Measurements from ENCODE around the gene SYNE2. TPM values are rescaled to one million over a fixed set of nuclear protein-coding genes. Genes with fewer than 3 reads are reported as not detected.

The SYNE2 gene
- total RNA-seq, 1 experiment from 2014 or later: 16.0 TPM

DNA sequence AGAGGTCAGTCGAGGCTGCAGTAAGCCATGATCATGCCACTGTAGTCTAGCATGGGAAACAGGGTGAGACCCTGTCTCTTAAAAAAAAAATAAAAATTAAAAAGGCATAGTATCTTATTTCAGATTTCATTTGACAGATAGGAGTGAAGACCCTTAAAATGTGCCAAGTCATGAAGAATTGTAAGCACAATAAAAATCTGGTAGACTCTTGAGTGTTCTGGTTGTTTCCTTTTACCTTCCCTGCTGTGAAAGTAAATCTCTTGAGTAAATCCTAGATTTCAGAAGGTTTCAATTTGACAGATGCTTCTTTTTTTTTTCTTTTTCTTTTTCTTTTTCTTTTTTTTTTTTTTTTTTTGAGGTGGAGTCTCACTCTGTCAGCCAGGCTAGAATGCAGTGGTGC lies 332.4 kb downstream of the SYNE2 start:
- intact Hi-C loops (cut with micrococcal nuclease): no loop called here
- ChIA-PET POLR2A (ENCODE audit: unreplicated experiment) (no interaction called here), CTCF (no interaction called here)
- H2AFZ ChIP-seq (ENCODE audit: low read length): no peak overlapping the region
- DNase-seq (no peak), ATAC-seq (no peak)
- no peak overlapping the region for H3K9ac ChIP-seq (ENCODE audit: low read length)
- H3K27me3 ChIP-seq (ENCODE audit: low read length): no peaks in the 10 kb centered on the region
- H3K4me2 ChIP-seq (ENCODE audit: low read length): no peak overlapping the region
- no peaks in the 10 kb centered on the region for H3K79me2 ChIP-seq (ENCODE audit: low read length)
- H3K9me2 ChIP-seq (replicated peaks; ENCODE audit: low read length): no peaks in the 10 kb centered on the region
- H3F3A ChIP-seq (ENCODE audit: low read length, unreplicated experiment): no peaks in the 10 kb centered on the region
- TF ChIP-seq EZH2 (IDR thresholded peaks at IDR 0.05; ENCODE audit: low read length, unreplicated experiment) (no peak), EZH2phosphoT487 (IDR thresholded peaks at IDR 0.05; ENCODE audit: borderline replicate concordance, low read length) (no peak)
- TF ChIP-seq, protein P1, sequence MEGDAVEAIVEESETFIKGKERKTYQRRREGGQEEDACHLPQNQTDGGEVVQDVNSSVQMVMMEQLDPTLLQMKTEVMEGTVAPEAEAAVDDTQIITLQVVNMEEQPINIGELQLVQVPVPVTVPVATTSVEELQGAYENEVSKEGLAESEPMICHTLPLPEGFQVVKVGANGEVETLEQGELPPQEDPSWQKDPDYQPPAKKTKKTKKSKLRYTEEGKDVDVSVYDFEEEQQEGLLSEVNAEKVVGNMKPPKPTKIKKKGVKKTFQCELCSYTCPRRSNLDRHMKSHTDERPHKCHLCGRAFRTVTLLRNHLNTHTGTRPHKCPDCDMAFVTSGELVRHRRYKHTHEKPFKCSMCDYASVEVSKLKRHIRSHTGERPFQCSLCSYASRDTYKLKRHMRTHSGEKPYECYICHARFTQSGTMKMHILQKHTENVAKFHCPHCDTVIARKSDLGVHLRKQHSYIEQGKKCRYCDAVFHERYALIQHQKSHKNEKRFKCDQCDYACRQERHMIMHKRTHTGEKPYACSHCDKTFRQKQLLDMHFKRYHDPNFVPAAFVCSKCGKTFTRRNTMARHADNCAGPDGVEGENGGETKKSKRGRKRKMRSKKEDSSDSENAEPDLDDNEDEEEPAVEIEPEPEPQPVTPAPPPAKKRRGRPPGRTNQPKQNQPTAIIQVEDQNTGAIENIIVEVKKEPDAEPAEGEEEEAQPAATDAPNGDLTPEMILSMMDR (conservative IDR thresholded peaks at IDR 0.05; ENCODE audit: low read depth, low read length): no peak
- H3K27ac ChIP-seq (ENCODE audit: low read length): no peak overlapping the region
- no peaks in the 10 kb centered on the region for H4K20me1 ChIP-seq (ENCODE audit: low read length)
- no peaks in the 10 kb centered on the region for H3K9me3 ChIP-seq (ENCODE audit: low read length)
- no peaks in the 10 kb centered on the region for H3K36me3 ChIP-seq (ENCODE audit: low read depth, low read length)
- no peaks in the 10 kb centered on the region for H3K4me1 ChIP-seq (ENCODE audit: insufficient read depth, low read length)
- no peak overlapping the region for H3K4me3 ChIP-seq (ENCODE audit: low read length)
- BruUV-seq (replicated peaks): no TSS peak

DNA sequence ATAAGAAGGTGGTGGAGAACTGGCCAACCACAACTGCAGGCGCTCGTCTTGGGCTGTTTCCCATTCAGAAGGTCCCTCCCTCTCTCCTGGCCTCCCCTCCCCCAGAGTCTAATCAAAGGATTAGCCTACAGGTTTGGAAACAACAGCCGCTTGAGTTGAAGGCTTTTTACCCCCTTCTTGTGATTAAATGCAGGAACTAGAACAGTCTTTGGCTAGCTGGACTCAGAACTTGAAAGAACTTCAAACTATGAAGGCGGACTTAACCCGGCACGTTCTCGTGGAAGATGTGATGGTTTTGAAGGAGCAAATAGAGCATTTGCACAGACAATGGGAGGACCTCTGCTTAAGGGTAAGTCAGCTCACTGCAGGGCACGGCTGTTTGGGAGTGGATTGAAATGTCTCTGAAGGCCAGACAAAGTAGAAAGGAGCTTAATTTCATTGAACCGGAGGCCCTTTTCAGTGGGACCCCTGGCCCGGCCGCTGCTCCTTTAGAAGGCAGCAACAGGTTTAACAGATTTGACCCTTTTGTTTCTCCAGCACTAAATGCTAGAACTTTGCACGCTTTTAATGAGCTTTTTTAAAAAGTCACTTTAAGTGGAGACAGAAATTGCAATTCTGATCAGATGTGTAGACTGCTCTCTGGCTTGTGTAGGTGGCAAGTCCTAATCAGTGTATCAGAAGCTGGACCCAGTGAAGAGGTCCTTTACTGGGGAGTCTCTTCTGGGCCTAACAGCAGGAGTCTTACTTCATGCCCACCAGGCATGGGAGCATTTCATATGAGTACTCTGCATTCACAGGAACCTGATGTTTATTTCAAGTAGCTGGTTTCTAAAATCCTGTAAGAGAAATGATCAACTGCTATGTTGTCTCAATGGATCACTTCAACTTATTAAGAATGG lies 333.7 kb downstream of the SYNE2 start:
- Histone ChIP-seq H3K9me2 (replicated peaks; ENCODE audit: low read length) (no peaks in the 10 kb centered on the region), H3K27ac (ENCODE audit: low read length) (no peak overlapping the region), H4K20me1 (ENCODE audit: low read length) (no peaks in the 10 kb centered on the region), H3K4me1 (ENCODE audit: insufficient read depth, low read length) (no peaks in the 10 kb centered on the region), H2AFZ (ENCODE audit: low read length) (no peak overlapping the region), H3K36me3 (ENCODE audit: low read depth, low read length) (no peaks in the 10 kb centered on the region), H3K27me3 (ENCODE audit: low read length) (no peaks in the 10 kb centered on the region), H3K79me2 (ENCODE audit: low read length) (no peaks in the 10 kb centered on the region), H3K4me3 (ENCODE audit: low read length) (no peak overlapping the region), H3K4me2 (ENCODE audit: low read length) (no peak overlapping the region), H3F3A (ENCODE audit: low read length, unreplicated experiment) (no peaks in the 10 kb centered on the region), H3K9ac (ENCODE audit: low read length) (no peak overlapping the region), H3K9me3 (ENCODE audit: low read length) (no peaks in the 10 kb centered on the region)
- CTCF ChIA-PET: interaction anchor here (0.7 kb wide), 1 partner anchor 109 kb away, joined by 3 read pairs; no protein-coding TSS in a partner anchor
- intact Hi-C loops (cut with micrococcal nuclease): no loop called here
- TF ChIP-seq, protein P1 (conservative IDR thresholded peaks at IDR 0.05; ENCODE audit: low read depth, low read length): no peak
- no peak for TF ChIP-seq EZH2phosphoT487 (IDR thresholded peaks at IDR 0.05; ENCODE audit: borderline replicate concordance, low read length)
- TF ChIP-seq EZH2 (IDR thresholded peaks at IDR 0.05; ENCODE audit: low read length, unreplicated experiment): no peak
- ATAC-seq: no peak
- DNase-seq: no peak
- no TSS peak for BruUV-seq (replicated peaks)
- POLR2A ChIA-PET (ENCODE audit: unreplicated experiment): no interaction called here

DNA sequence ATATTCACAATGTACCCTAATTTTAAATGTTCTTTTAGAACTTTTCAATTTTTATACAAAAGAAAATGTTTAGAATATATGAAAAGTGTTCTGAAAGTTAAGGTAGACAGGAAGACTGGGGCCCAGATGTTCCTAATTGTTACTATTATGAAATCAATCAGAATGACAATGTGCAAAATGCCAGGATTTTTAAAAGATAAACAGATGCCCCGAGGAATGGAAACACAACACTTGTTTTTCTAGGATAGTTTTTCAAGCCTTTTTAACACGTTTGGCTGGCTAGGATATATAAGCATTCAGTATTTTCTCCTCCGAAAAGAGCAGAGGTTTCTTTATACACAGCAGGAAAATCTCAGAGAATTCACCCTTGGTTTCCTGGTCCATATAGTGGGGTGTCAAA lies 334.5 kb downstream of the SYNE2 start:
- no peak overlapping the region for H3K4me3 ChIP-seq (ENCODE audit: low read length)
- BruUV-seq (replicated peaks): no TSS peak
- intact Hi-C loops (cut with micrococcal nuclease): no loop called here
- TF ChIP-seq EZH2phosphoT487 (IDR thresholded peaks at IDR 0.05; ENCODE audit: borderline replicate concordance, low read length): no peak
- H3F3A ChIP-seq (ENCODE audit: low read length, unreplicated experiment): no peaks in the 10 kb centered on the region
- H3K4me2 ChIP-seq (ENCODE audit: low read length): no peak overlapping the region
- ChIA-PET CTCF (no interaction called here), POLR2A (ENCODE audit: unreplicated experiment) (no interaction called here)
- ATAC-seq: no peak
- H3K27me3 ChIP-seq (ENCODE audit: low read length): no peaks in the 10 kb centered on the region
- H4K20me1 ChIP-seq (ENCODE audit: low read length): no peaks in the 10 kb centered on the region
- no peak overlapping the region for H3K9ac ChIP-seq (ENCODE audit: low read length)
- no peak overlapping the region for H2AFZ ChIP-seq (ENCODE audit: low read length)
- no peaks in the 10 kb centered on the region for H3K79me2 ChIP-seq (ENCODE audit: low read length)
- no peaks in the 10 kb centered on the region for H3K36me3 ChIP-seq (ENCODE audit: low read depth, low read length)
- no peak for DNase-seq
- no peaks in the 10 kb centered on the region for H3K9me3 ChIP-seq (ENCODE audit: low read length)
- H3K4me1 ChIP-seq (ENCODE audit: insufficient read depth, low read length): peaks cover 4% of the 10 kb centered on the region; the same call in 1 of the 2 replicates
- H3K27ac ChIP-seq (ENCODE audit: low read length): no peak overlapping the region
- H3K9me2 ChIP-seq (replicated peaks; ENCODE audit: low read length): no peaks in the 10 kb centered on the region

All from PC-3 (cell line).